ENCODE measurements around the gene RETN.

Gene RETN

DNA sequence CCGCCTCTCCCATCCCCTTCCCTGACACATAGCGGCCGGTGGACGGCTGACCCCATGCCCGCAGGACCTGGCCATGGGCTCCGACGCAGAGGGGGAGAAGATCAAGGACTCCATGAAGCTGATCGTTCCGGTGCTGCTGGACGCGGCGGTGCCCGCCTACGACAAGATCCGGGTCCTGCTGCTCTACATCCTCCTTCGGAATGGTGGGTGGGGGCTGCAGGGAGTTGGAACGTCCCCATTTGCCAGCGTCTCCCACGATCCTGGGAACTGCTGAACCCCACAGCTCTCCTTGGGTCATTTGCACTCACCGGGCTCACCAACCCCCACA, 24.3 kb upstream of the RETN start:
- no peak for TF ChIP-seq SIN3A (IDR thresholded peaks at IDR 0.05; ENCODE audit: borderline replicate concordance, insufficient read depth, low read length)
- TF ChIP-seq, protein P1, sequence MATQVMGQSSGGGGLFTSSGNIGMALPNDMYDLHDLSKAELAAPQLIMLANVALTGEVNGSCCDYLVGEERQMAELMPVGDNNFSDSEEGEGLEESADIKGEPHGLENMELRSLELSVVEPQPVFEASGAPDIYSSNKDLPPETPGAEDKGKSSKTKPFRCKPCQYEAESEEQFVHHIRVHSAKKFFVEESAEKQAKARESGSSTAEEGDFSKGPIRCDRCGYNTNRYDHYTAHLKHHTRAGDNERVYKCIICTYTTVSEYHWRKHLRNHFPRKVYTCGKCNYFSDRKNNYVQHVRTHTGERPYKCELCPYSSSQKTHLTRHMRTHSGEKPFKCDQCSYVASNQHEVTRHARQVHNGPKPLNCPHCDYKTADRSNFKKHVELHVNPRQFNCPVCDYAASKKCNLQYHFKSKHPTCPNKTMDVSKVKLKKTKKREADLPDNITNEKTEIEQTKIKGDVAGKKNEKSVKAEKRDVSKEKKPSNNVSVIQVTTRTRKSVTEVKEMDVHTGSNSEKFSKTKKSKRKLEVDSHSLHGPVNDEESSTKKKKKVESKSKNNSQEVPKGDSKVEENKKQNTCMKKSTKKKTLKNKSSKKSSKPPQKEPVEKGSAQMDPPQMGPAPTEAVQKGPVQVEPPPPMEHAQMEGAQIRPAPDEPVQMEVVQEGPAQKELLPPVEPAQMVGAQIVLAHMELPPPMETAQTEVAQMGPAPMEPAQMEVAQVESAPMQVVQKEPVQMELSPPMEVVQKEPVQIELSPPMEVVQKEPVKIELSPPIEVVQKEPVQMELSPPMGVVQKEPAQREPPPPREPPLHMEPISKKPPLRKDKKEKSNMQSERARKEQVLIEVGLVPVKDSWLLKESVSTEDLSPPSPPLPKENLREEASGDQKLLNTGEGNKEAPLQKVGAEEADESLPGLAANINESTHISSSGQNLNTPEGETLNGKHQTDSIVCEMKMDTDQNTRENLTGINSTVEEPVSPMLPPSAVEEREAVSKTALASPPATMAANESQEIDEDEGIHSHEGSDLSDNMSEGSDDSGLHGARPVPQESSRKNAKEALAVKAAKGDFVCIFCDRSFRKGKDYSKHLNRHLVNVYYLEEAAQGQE (IDR thresholded peaks at IDR 0.05; ENCODE audit: insufficient read depth in 1 of 2, low read depth in 2 of 2, low read length in 2 of 2), result no peak
- no peak for TF ChIP-seq FOXP2 (optimal IDR thresholded peaks at IDR 0.05; ENCODE audit: borderline replicate concordance, extremely low read depth, extremely low read length, insufficient read depth)
- TF ChIP-seq TAF1 (IDR thresholded peaks at IDR 0.05; ENCODE audit: borderline replicate concordance, insufficient read depth, low read length), result no peak
- no peak for TF ChIP-seq POLR2AphosphoS5 (IDR thresholded peaks at IDR 0.05; ENCODE audit: low read depth, low read length)

GRCh38 chr19:7645163-7645562, 23.7 kb upstream of the RETN start:
- TF ChIP-seq, protein P1 (IDR thresholded peaks at IDR 0.05; ENCODE audit: insufficient read depth in 1 of 2, low read depth in 2 of 2, low read length in 2 of 2), result no peak
- TF ChIP-seq POLR2AphosphoS5 (IDR thresholded peaks at IDR 0.05; ENCODE audit: low read depth, low read length) (no peak), FOXP2 (optimal IDR thresholded peaks at IDR 0.05; ENCODE audit: borderline replicate concordance, extremely low read depth, extremely low read length, insufficient read depth) (no peak), TAF1 (IDR thresholded peaks at IDR 0.05; ENCODE audit: borderline replicate concordance, insufficient read depth, low read length) (no peak), SIN3A (IDR thresholded peaks at IDR 0.05; ENCODE audit: borderline replicate concordance, insufficient read depth, low read length) (no peak)

DNA sequence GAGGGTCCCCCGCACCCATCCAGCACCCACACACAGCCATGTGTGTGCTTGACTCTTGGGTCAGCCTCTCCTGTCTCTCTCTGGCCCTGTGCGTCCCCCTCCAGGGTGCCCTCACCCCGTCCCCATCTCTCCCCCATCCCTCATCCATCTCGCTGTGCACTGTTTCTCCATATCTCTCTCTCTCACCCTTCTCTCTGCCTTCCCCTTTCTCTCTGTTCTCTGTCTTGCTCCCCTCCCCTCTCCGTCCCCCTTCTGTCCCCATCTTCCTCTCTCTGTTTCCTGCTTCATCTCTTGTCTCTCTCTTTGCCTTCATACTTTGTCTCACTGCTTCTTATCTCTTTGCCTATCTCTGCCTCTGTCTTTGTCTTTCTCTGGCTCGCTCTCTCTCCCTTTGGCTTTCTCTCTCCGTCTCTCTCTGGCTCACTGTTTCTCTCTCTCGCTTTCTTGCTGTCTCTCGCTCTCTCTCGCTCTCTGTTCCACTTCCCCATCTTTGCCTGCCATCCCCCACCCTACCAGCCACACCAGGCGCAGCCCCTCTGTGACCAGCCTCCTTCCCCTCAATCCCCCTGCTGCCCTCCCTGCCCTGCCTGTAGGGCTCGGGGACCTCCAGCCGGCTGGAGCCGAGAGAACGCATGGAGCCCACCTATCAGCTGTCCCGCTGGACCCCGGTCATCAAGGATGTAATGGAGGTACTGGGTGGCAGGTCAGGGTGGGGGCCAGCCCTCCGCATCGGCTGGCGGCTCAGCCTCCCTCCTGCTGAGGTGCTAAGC, 23.0 kb upstream of the RETN start:
- no peak for TF ChIP-seq FOXP2 (optimal IDR thresholded peaks at IDR 0.05; ENCODE audit: borderline replicate concordance, extremely low read depth, extremely low read length, insufficient read depth)
- no peak for TF ChIP-seq TAF1 (IDR thresholded peaks at IDR 0.05; ENCODE audit: borderline replicate concordance, insufficient read depth, low read length)
- TF ChIP-seq, protein P1 (IDR thresholded peaks at IDR 0.05; ENCODE audit: insufficient read depth in 1 of 2, low read depth in 2 of 2, low read length in 2 of 2), result no peak
- no peak for TF ChIP-seq POLR2AphosphoS5 (IDR thresholded peaks at IDR 0.05; ENCODE audit: low read depth, low read length)
- TF ChIP-seq SIN3A (IDR thresholded peaks at IDR 0.05; ENCODE audit: borderline replicate concordance, insufficient read depth, low read length), result no peak

DNA sequence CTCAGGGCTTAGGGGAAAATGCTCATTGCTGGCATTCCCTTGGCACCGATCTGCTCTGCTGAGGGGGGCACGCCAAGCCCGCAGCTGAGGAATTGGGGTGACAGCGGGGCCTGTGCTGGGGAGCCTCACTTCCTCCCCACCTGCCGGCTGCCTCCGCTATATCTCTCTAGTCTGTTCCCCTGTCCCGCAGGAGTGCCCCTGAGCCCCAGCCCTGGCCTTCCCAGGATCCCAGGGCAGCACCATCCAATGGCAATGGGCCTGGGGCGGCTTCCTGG, 22.5 kb upstream of the RETN start:
- TF ChIP-seq, protein P1 (IDR thresholded peaks at IDR 0.05; ENCODE audit: insufficient read depth in 1 of 2, low read depth in 2 of 2, low read length in 2 of 2), result no peak
- TF ChIP-seq SIN3A (IDR thresholded peaks at IDR 0.05; ENCODE audit: borderline replicate concordance, insufficient read depth, low read length) (no peak), POLR2AphosphoS5 (IDR thresholded peaks at IDR 0.05; ENCODE audit: low read depth, low read length) (no peak), TAF1 (IDR thresholded peaks at IDR 0.05; ENCODE audit: borderline replicate concordance, insufficient read depth, low read length) (no peak), FOXP2 (optimal IDR thresholded peaks at IDR 0.05; ENCODE audit: borderline replicate concordance, extremely low read depth, extremely low read length, insufficient read depth) (no peak)
